Psoas muscle (tissue), 8 donors: ENCODE data around the gene COX5A. TPM values are rescaled to one million over a fixed set of nuclear protein-coding genes. Genes with fewer than 3 reads are reported as not detected.

ENCODE experiments used
- ATAC-seq, 4 donors: fragments of 200-7000 bp; cut with Tn5 transposase; one replicate each; pipeline ENCODE4 v1.9.1; 2020; ENCODE audit warnings: moderate library complexity in 3 of 4, mild to moderate bottlenecking in 2 of 4
- DNase-seq, 2 donors: peaks; one replicate each; pipeline ENCODE4 v3.0.0-alpha.2; 2020
- H3K27ac ChIP-seq: fragments of 200-600 bp; one replicate; pipeline ENCODE4 v1.8.0; 2022
- H3K27me3 ChIP-seq, 3 donors: fragments of 200-600 bp in 1 of 3; one replicate each; pipeline versions ENCODE4 v1.6.1 to v1.8.0; 2013 to 2022; ENCODE audit warnings: low read length in 2 of 3, mild to moderate bottlenecking in 2 of 3, moderate library complexity in 1 of 3; ENCODE audit not compliant: insufficient read depth in 3 of 3
- H3K36me3 ChIP-seq, 2 donors: fragments of 200-600 bp in 1 of 2; one replicate each; pipeline versions ENCODE4 v1.6.1 to v1.8.0; 2013 to 2022; ENCODE audit warnings: low read depth in 1 of 2, mild to moderate bottlenecking in 1 of 2, moderate library complexity in 1 of 2; ENCODE audit not compliant: insufficient read depth in 1 of 2
- H3K4me1 ChIP-seq: fragments of 200-600 bp; one replicate; pipeline ENCODE4 v1.8.0; 2022
- H3K4me3 ChIP-seq: fragments of 200-600 bp; one replicate; pipeline ENCODE4 v1.8.0; 2022; ENCODE audit warnings: mild to moderate bottlenecking
- H3K9me3 ChIP-seq: fragments of 200-600 bp; one replicate; pipeline ENCODE4 v1.8.0; 2022
- WGBS, 3 donors: extraction: QIAGEN DNeasy Blood & Tissue Kit; methylation state at CpG; one replicate each; pipeline versions ENCODE4 v1.1.6 to v1.1.7; 2013; 5-methylcytosine and 5-hydroxymethylcytosine counted together
- intact Hi-C, 2 donors: fragments of 100-400 bp; cut with DNase I; formaldehyde crosslinking; loops; one replicate each; pipeline versions ENCODE4 v1.11.0 to v1.14.2; 2022
- polyA plus RNA-seq, 3 donors: library from polyadenylated mRNA; stranded (reverse); fragments of 200-250 nt; gene quantifications; one replicate each; pipeline ENCODE4 v1.2.3, GENCODE V29; 2013
- total RNA-seq, 4 donors: library from RNA; stranded (reverse); fragmentation: NEBNext Ultra II Directional in 2 of 4; extraction: Animal tissue kit (Norgen Biotek cat#: 25700) in 2 of 4; gene quantifications; one replicate each; pipeline versions ENCODE4 v1.2.1 to v1.2.4, GENCODE V29; 2021 to 2023
- TF ChIP-seq, protein P1 (sequence below): fragments of 200-600 bp; IDR thresholded peaks from one replicate; pipeline ENCODE4 v1.8.0; 2022; ENCODE audit warnings: antibody characterized with exemption
- donor health status: healthy with polysubstance abuse.
- donor health status: DM: no; HTN: no; CAD: no; lungs with moderate emphysema.
- donor health status: Bipolar disorder and iron deficiency.
- donor health status: healthy.
- donor health status: DM: yes; HTN: yes; CAD: no.
- donor health status: DM: no; HTN: no; CAD: no.
- donor health status: DM: no; HTN: no; CAD: no.
- donor health status: DM: yes; HTN: yes; CAD: no.

Gene COX5A
- total and polyA plus RNA-seq, 7 donors, result 635 to 1,651 (median 910) TPM

DNA sequence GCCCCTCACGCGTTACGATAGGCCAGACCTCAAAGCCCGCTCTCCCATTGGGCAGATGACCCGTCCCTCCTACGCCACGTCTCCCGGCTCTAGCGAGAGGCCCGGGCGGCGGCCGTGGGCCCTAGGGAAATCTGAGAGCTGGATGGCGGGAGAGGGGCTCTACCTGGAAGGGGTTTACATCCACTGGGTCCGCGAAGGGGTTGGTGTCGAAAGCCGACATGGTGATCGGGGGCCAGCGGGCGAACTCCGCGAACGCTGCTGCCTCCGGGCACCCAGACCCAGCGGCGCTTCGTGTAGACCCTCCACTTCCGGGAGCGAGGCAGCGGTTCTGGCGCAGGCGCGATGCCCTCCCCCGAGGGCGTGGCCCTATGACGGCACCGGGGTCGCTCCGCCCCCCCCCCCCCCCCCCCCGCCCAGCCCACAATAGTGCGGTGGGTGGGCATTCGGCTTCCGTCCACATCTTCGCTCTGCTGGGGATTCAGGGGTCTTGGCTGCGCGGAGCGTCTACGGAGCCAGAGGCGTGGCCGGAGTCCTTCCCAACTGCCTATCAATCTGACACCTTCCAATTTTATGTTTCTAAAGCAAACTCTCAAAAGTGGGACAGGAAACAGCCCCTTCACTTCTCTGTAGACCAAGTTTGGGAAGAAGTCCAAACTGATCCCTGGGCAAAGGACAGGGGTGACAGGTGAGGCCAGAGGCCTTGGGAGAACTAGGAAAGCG, 64.7 kb downstream of the COX5A start, which contains the start of gene SCAMP2:
TSS of gene SCAMP2 (minus strand) at position 330 of the 720 bp plus-strand sequence. CDS start at position 220, 110 bp downstream.
- Histone ChIP-seq H3K27ac (peak within 1 kb of the TSS; percentile 99), H3K9me3 (no peaks in the 10 kb centered on the region), H3K36me3 (peaks cover 0 to 3% of the 10 kb centered on the region in 2 donors), H3K4me1 (peaks cover 41% of the 10 kb centered on the region), H3K4me3 (peak within 1 kb of the TSS; percentile 88), H3K27me3 (no peaks in the 10 kb centered on the region)
- intact Hi-C loops, result no loop called here
- ATAC-seq (peak; percentile 87 to 97 (median 92)), DNase-seq (peak; percentile 94 to 97)
- TF ChIP-seq, protein P1, sequence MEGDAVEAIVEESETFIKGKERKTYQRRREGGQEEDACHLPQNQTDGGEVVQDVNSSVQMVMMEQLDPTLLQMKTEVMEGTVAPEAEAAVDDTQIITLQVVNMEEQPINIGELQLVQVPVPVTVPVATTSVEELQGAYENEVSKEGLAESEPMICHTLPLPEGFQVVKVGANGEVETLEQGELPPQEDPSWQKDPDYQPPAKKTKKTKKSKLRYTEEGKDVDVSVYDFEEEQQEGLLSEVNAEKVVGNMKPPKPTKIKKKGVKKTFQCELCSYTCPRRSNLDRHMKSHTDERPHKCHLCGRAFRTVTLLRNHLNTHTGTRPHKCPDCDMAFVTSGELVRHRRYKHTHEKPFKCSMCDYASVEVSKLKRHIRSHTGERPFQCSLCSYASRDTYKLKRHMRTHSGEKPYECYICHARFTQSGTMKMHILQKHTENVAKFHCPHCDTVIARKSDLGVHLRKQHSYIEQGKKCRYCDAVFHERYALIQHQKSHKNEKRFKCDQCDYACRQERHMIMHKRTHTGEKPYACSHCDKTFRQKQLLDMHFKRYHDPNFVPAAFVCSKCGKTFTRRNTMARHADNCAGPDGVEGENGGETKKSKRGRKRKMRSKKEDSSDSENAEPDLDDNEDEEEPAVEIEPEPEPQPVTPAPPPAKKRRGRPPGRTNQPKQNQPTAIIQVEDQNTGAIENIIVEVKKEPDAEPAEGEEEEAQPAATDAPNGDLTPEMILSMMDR, result no peak
- WGBS, 3 donors, result 1% methylated on average over 32 to 48 of the region's 52 CpGs

DNA sequence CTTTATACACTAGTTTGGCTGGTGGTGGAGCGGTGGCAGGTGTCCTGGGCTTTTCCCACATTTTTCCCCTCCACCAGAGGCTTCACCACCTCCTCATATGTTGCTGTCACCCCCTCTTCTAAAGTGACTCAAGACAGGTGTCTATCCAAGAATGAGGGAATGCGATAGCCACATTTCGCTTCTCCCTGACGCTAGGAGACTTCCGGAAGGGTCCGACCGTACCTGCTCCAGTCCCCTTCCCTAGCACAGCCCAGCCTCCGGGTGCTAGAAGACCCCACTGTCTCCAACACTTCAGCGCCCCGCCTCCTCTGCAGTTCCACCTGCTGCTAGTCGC, 65.2 kb downstream of the COX5A start:
- intact Hi-C loops, result no loop called here
- no peak for ATAC-seq

DNA sequence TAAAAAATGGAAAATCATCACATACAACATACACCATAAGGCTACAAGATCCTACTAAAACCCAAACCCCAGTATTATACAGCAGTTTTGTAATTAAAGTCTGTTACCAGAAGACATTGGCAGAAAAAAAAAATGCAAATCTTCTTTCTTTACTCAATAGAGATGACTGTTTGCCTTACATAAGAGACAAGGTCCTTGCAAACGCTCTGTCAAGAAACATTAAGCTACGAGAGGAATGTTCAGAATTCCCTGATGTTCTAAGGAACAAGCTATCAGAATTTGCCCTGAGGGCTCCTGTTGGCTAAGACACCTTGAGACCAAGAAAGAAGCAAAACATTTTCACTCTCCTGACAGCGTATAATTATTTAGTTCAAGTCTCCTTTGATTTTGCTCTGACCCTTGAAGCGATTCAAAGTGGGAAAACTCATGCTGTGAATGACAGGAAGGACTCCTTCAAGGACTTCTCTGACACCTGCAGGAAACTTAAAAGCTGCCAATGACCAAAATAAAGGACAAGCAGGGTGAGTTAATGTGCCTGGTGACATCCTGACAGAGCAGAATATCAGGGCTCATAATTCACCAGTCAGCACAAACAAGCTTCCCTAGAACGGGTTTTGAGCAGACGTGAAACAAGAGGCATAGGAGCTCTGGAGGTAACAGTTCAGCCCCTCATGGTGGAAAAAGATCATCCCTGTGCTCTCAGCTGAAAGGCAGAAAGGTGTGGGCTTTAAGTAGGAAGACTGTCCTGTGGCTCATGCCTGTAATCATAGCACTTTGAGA, 67.2 kb downstream of the COX5A start:
- ATAC-seq, result no peak
- intact Hi-C loops, result no loop called here
- peak overlapping the region; percentile 39 for H3K4me3 ChIP-seq
- TF ChIP-seq, protein P1, result no peak
- H3K27me3 ChIP-seq, result no peaks in the 10 kb centered on the region
- H3K36me3 ChIP-seq, result peaks cover 0 to 3% of the 10 kb centered on the region in 2 donors
- peaks cover 60% of the 10 kb centered on the region for H3K4me1 ChIP-seq
- 26 to 49% (median 34%) methylated on average over 6 of the region's 6 CpGs for WGBS, 3 donors
- no peak for DNase-seq
- peak overlapping the region; percentile 77 for H3K27ac ChIP-seq
- no peaks in the 10 kb centered on the region for H3K9me3 ChIP-seq

More for the DNA sequence above, 65.2 kb downstream of the COX5A start:
- peak overlapping the region; percentile 88 for H3K4me3 ChIP-seq
- H3K9me3 ChIP-seq, result no peaks in the 10 kb centered on the region
- no peak for DNase-seq
- TF ChIP-seq, protein P1, result no peak
- peak overlapping the region; percentile 99 for H3K27ac ChIP-seq
- H3K36me3 ChIP-seq, result peaks cover 0 to 3% of the 10 kb centered on the region in 2 donors
- H3K27me3 ChIP-seq, result no peaks in the 10 kb centered on the region
- WGBS, 3 donors, result 0% methylated on average over 11 of the region's 11 CpGs
- H3K4me1 ChIP-seq, result peaks cover 46% of the 10 kb centered on the region

Other genes with a start within 250 kb of the COX5A start
- gene EDC3, start 242.0 kb downstream of the COX5A start, total RNA-seq, result 10 to 100 TPM; 18.3 to 24.1 (median 19.7) TPM
- gene EDC3, start 242.0 kb downstream of the COX5A start, polyA plus RNA-seq, result 10 to 100 TPM in 2 of 3 donors, 1 to 10 TPM in 1; 7.8 to 19.8 (median 16.0) TPM
- gene CYP1A1, start 212.5 kb downstream of the COX5A start, total RNA-seq, result 1 to 10 TPM in 1 of 4 donors, under 1 TPM in 1, not detected in 2; 0.11 to 2.4 TPM
- gene CYP1A1, start 212.5 kb downstream of the COX5A start, polyA plus RNA-seq, result 1 to 10 TPM in 1 of 3 donors, under 1 TPM in 2; 0.14 to 3.0 (median 0.61) TPM
- not detected for gene CYP1A2, start 189.2 kb downstream of the COX5A start, total RNA-seq
- gene CYP1A2, start 189.2 kb downstream of the COX5A start, polyA plus RNA-seq, result under 1 TPM in 1 of 3 donors, not detected in 2; 0.03 TPM
- 10 to 100 TPM; 15.5 to 23.8 (median 17.9) TPM for gene CSK, start 156.0 kb downstream of the COX5A start, total RNA-seq
- gene CSK, start 156.0 kb downstream of the COX5A start, polyA plus RNA-seq, result 10 to 100 TPM; 12.2 to 29.6 (median 15.1) TPM
- gene LMAN1L, start 125.2 kb downstream of the COX5A start, total RNA-seq, result under 1 TPM in 2 of 4 donors, not detected in 2; 0.36 to 0.66 TPM
- not detected for gene LMAN1L, start 125.2 kb downstream of the COX5A start, polyA plus RNA-seq
- gene CPLX3, start 111.4 kb downstream of the COX5A start, total RNA-seq, result under 1 TPM in 1 of 4 donors, not detected in 3; 0.19 TPM
- gene CPLX3, start 111.4 kb downstream of the COX5A start, polyA plus RNA-seq, result under 1 TPM in 2 of 3 donors, not detected in 1; 0.03 to 0.04 TPM
- 10 to 100 TPM; 17.7 to 34.5 (median 27.0) TPM for gene ULK3, start 94.9 kb downstream of the COX5A start, total RNA-seq
- gene ULK3, start 94.9 kb downstream of the COX5A start, polyA plus RNA-seq, result 10 to 100 TPM; 33.2 to 43.5 (median 42.8) TPM
- 10 to 100 TPM; 32.1 to 67.3 (median 52.6) TPM for gene SCAMP2, start 64.7 kb downstream of the COX5A start, total RNA-seq
- gene SCAMP2, start 64.7 kb downstream of the COX5A start, polyA plus RNA-seq, result 10 to 100 TPM; 40.2 to 73.6 (median 48.6) TPM
- 10 to 100 TPM; 37.6 to 61.2 (median 43.2) TPM for gene MPI, start 48.0 kb downstream of the COX5A start, total RNA-seq
- 10 to 100 TPM; 26.4 to 50.5 (median 38.9) TPM for gene MPI, start 48.0 kb downstream of the COX5A start, polyA plus RNA-seq
- 10 to 100 TPM; 41.0 to 78.0 (median 53.7) TPM for gene FAM219B, start 31.2 kb downstream of the COX5A start, total RNA-seq
- gene FAM219B, start 31.2 kb downstream of the COX5A start, polyA plus RNA-seq, result 10 to 100 TPM; 26.5 to 48.4 (median 27.2) TPM
- 1 to 10 TPM in 3 of 4 donors, under 1 TPM in 1; 0.64 to 1.9 (median 1.4) TPM for gene RPP25, start 18.7 kb upstream of the COX5A start, total RNA-seq
- gene RPP25, start 18.7 kb upstream of the COX5A start, polyA plus RNA-seq, result 10 to 100 TPM in 1 of 3 donors, 1 to 10 TPM in 2; 1.7 to 11.6 (median 2.3) TPM
- 1 to 10 TPM in 1 of 4 donors, under 1 TPM in 2, not detected in 1; 0.23 to 6.3 (median 0.97) TPM for gene SCAMP5, start 57.5 kb upstream of the COX5A start, total RNA-seq
- 1 to 10 TPM in 1 of 3 donors, under 1 TPM in 2; 0.03 to 2.1 (median 0.16) TPM for gene SCAMP5, start 57.5 kb upstream of the COX5A start, polyA plus RNA-seq
- gene PPCDC, start 85.5 kb upstream of the COX5A start, total RNA-seq, result 10 to 100 TPM in 1 of 4 donors, 1 to 10 TPM in 3; 2.4 to 11.7 (median 4.9) TPM
- gene PPCDC, start 85.5 kb upstream of the COX5A start, polyA plus RNA-seq, result 10 to 100 TPM; 13.9 to 26.1 (median 24.3) TPM